ENCODE measurements around the gene FMO2.
A peak's percentile ranks its signal among the peaks of the same experiment; 100 is the strongest.

DNA sequence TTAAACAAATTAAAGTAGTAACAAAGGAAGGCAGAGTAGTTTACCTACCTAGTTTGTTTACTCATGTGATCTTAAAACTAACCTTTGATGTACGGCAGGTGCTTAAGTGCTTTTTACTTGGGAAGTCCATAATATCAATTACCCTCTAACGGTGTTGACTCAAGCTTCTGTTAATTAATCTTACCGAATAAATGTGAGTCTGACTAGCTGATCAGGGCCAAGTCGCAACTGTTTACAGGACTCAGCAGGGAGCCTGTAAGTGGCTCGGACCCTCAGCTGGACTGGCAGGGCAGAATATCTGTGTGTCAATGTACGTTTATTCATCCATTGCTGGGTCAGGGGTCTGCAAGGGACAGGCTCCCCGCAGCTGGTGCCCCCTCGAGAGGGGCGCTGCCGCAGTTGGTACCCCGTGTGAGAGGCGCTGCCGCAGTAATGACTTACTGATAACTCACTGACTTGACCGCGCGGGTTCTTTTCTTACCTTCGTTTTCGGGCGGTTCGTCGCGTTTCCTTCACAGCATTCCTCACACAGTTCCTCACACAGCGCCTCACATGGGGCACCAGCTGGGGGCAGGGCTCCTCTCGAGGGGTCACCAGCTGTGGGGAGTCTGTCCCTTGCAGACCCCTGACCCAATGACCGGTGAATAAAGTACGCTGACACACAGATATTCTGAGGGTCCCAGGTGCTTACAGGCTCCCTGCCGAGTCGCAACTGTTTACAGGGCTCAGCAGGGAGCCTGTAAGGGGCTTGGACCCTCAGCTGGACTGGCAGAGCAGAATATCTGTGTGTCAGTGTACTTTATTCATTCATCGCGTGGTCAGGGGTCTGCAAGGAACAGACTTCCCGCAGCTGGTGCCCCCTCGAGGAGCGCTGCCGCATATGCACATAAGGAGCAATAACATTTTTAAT is 66.2 kb downstream of the FMO2 start:
- TF ChIP-seq, protein P1, sequence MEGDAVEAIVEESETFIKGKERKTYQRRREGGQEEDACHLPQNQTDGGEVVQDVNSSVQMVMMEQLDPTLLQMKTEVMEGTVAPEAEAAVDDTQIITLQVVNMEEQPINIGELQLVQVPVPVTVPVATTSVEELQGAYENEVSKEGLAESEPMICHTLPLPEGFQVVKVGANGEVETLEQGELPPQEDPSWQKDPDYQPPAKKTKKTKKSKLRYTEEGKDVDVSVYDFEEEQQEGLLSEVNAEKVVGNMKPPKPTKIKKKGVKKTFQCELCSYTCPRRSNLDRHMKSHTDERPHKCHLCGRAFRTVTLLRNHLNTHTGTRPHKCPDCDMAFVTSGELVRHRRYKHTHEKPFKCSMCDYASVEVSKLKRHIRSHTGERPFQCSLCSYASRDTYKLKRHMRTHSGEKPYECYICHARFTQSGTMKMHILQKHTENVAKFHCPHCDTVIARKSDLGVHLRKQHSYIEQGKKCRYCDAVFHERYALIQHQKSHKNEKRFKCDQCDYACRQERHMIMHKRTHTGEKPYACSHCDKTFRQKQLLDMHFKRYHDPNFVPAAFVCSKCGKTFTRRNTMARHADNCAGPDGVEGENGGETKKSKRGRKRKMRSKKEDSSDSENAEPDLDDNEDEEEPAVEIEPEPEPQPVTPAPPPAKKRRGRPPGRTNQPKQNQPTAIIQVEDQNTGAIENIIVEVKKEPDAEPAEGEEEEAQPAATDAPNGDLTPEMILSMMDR (conservative IDR thresholded peaks at IDR 0.05): peak; percentile 89
- TF ChIP-seq ZFX (IDR thresholded peaks at IDR 0.05): no peak
